HepG2 (cell line): ENCODE results near the gene SLCO3A1. TPM values are rescaled to one million over a fixed set of nuclear protein-coding genes. Genes with fewer than 3 reads are reported as not detected.

Experiments used
- ATAC-seq: fragments of 200-7000 bp; cut with Tn5 transposase; 3 replicates; pipeline ENCODE4 v1.9.1; 2020; ENCODE audit warnings: mild to moderate bottlenecking, moderate library complexity
- BruUV-seq: library from RNA; stranded (reverse); fragments of 400-500 nt; replicated peaks from 2 replicates; lab custom pipeline; 2021; lab: Mats Ljungman, UMichigan
- CTCF ChIA-PET: fragments of 300-600 bp; formaldehyde crosslinking; extraction: SDS; loops from one replicate; lab custom pipeline; 2021; ENCODE audit warnings: low total read pairs, inconsistent platforms, low intra/inter-chr PET ratio; lab: Yijun Ruan, JAX
- POLR2A ChIA-PET: fragments of 350-600 bp; sonication (Branson Sonifier 250); formaldehyde crosslinking; loops from one replicate; lab custom pipeline; 2020; ENCODE audit warnings: antibody characterized with exemption, inconsistent platforms; lab: Yijun Ruan, JAX
- DNase-seq: peaks from one replicate; pipeline ENCODE4 v3.0.0-alpha.2; 2015; ENCODE audit warnings: low spot score
- FAIRE-seq: peaks from 3 replicates; lab custom pipeline; 2011; peaks lifted over from hg19 to GRCh38; lab: Jason Lieb, UNC
- H2AFZ ChIP-seq: one replicate; pipeline ENCODE4 v1.6.1; 2011; ENCODE audit warnings: low read length, inconsistent platforms
- H3K27ac ChIP-seq: fragments of 300-600 bp; 3 replicates; pipeline ENCODE4 v1.8.0; 2011; ENCODE audit warnings: mixed run types, mild to moderate bottlenecking, mixed read lengths, low read length, inconsistent platforms; ENCODE audit not compliant: insufficient read depth; ENCODE audit errors: extremely low read length
- H3K27me3 ChIP-seq, 2 experiments: fragments of 200-600 bp in 1 of 2; 2 replicates in 1 of 2; 3 replicates in 1 of 2; pipeline versions ENCODE4 v1.6.0 to v1.8.0; 2011; ENCODE audit warnings: low read length in 2 of 2, mild to moderate bottlenecking in 2 of 2, moderate library complexity in 2 of 2, inconsistent platforms in 1 of 2; ENCODE audit not compliant: insufficient read depth in 2 of 2, control insufficient read depth in 1 of 2
- H3K36me3 ChIP-seq, 2 experiments: fragments of 200-600 bp in 1 of 2; replicated peaks in 1 of 2; 2 replicates in 1 of 2; 3 replicates in 1 of 2; pipeline versions ENCODE4 v1.5.1 to v1.8.0; 2011; ENCODE audit warnings: low read length in 2 of 2, inconsistent platforms in 1 of 2; ENCODE audit not compliant: insufficient read depth in 2 of 2, control insufficient read depth in 1 of 2
- H3K4me1 ChIP-seq: 2 replicates; pipeline ENCODE4 v1.5.1; 2012; ENCODE audit warnings: low read length, inconsistent platforms; ENCODE audit not compliant: insufficient read depth
- H3K4me2 ChIP-seq: 2 replicates; pipeline ENCODE4 v1.6.0; 2011; ENCODE audit warnings: low read depth, low read length, inconsistent platforms
- H3K4me3 ChIP-seq, 3 experiments: fragments of 200-600 bp in 1 of 3; sonication (generic), shearing (Covaris generic) in 1 of 3; replicated peaks in 1 of 3; 2 replicates each; pipeline ENCODE4 v1.5.1; 2011 to 2016; ENCODE audit warnings: low read length in 3 of 3, inconsistent platforms in 2 of 3, low read depth in 2 of 3, mild to moderate bottlenecking in 2 of 3, control low read depth in 1 of 3, mixed read lengths in 1 of 3; ENCODE audit not compliant: insufficient read depth in 1 of 3
- H3K79me2 ChIP-seq: one replicate; pipeline ENCODE4 v1.6.1; 2011; ENCODE audit warnings: low read length, inconsistent platforms; ENCODE audit not compliant: insufficient read depth
- H3K9ac ChIP-seq: 2 replicates; pipeline ENCODE4 v1.6.0; 2011; ENCODE audit warnings: mild to moderate bottlenecking, low read depth, low read length, inconsistent platforms; ENCODE audit not compliant: insufficient read depth
- H3K9me3 ChIP-seq: 2 replicates; pipeline ENCODE4 v1.5.1; 2012; ENCODE audit warnings: mild to moderate bottlenecking, low read length
- H4K20me1 ChIP-seq: 2 replicates; pipeline ENCODE4 v1.6.0; 2011; ENCODE audit warnings: inconsistent platforms, mild to moderate bottlenecking, low read length, moderate library complexity; ENCODE audit not compliant: insufficient read depth
- DNMT3B ChIP-seq: conservative IDR thresholded peaks from 2 replicates; pipeline ENCODE4 v1.6.1; 2016; ENCODE audit warnings: missing biosample characterization, control low read depth
- GLI4 ChIP-seq: sonication (generic); formaldehyde crosslinking; IDR thresholded peaks from 2 replicates; pipeline ENCODE4 v1.5.1; 2020; ENCODE audit warnings: missing genetic modification reagents, mild to moderate bottlenecking, moderate library complexity, borderline replicate concordance
- HOXA7 ChIP-seq: sonication (generic); formaldehyde crosslinking; IDR thresholded peaks from 2 replicates; pipeline ENCODE4 v1.8.1; 2022; ENCODE audit warnings: mild to moderate bottlenecking, missing genetic modification reagents, moderate library complexity
- KDM4B ChIP-seq: sonication (generic); formaldehyde crosslinking; IDR thresholded peaks from 2 replicates; pipeline ENCODE4 v1.4.0; 2020; ENCODE audit warnings: missing genetic modification reagents
- TCF7L2 ChIP-seq: IDR thresholded peaks from 2 replicates; pipeline ENCODE4 v1.6.1; 2011; ENCODE audit warnings: mild to moderate bottlenecking, low read depth, low read length, moderate library complexity
- ZNF816 ChIP-seq: sonication (generic); formaldehyde crosslinking; IDR thresholded peaks from 2 replicates; pipeline ENCODE4 v1.8.0; 2022; ENCODE audit warnings: missing genetic modification reagents, mild to moderate bottlenecking, borderline replicate concordance
- WGBS: methylation state at CpG from one replicate; pipeline ENCODE4 v1.1.6; 2017; ENCODE audit warnings: low lambda C conversion rate; 5-methylcytosine and 5-hydroxymethylcytosine counted together
- in situ Hi-C: cut with HindIII; loops from 2 replicates; pipeline ENCODE4 v1.10.0; 2017; ENCODE audit warnings: low pct_unique_long_range_greater_than_20kb; ENCODE audit not compliant: extremely low pct_ligation_motif_present
- intact Hi-C: fragments of 100-400 bp; cut with micrococcal nuclease; formaldehyde crosslinking; loops from one replicate; pipeline ENCODE4 v1.10.0; 2022; ENCODE audit not compliant: unreplicated experiment
- polyA plus RNA-seq, 8 experiments: library from polyadenylated mRNA; depleted of rRNA in 3 of 8; stranded (reverse) in 7 of 8; unstranded in 1 of 8; fragments of >200 nt; fragmentation: Illumina TruSeq in 4 of 8; extraction: Trizol in 4 of 8; gene quantifications; 2 replicates each; pipeline versions ENCODE4 v1.2.1 to v1.2.3, GENCODE V29; 2011 to 2016; ENCODE audit warnings: low read depth in 4 of 8, missing spikeins in 1 of 8, mixed read lengths in 1 of 8; ENCODE audit not compliant: insufficient read depth in 1 of 8
- total RNA-seq, 5 experiments: library from RNA; depleted of rRNA; stranded (reverse); fragments of >200 nt; fragmentation: Illumina TruSeq; extraction: Trizol; gene quantifications; 2 replicates each; pipeline ENCODE4 v1.2.3, GENCODE V29; 2016; ENCODE audit warnings: low read depth in 1 of 5
- TF ChIP-seq, protein P1 (sequence below): sonication (generic); formaldehyde crosslinking; IDR thresholded peaks from 2 replicates; pipeline ENCODE4 v1.4.0; 2020; ENCODE audit warnings: missing genetic modification reagents, borderline replicate concordance
- TF ChIP-seq, protein P2 (sequence below): sonication (generic); formaldehyde crosslinking; IDR thresholded peaks from 2 replicates; pipeline ENCODE4 v1.4.0; 2020; ENCODE audit warnings: missing genetic modification reagents, borderline replicate concordance
- TF ChIP-seq, protein P3 (sequence below): sonication (generic); formaldehyde crosslinking; conservative IDR thresholded peaks from 2 replicates; pipeline ENCODE4 v1.4.0; 2020; ENCODE audit warnings: missing genetic modification reagents
- TF ChIP-seq, protein P4 (sequence below): sonication (generic); formaldehyde crosslinking; IDR thresholded peaks from 2 replicates; pipeline ENCODE4 v1.9.0; 2022; ENCODE audit warnings: low read depth, missing genetic modification reagents

SLCO3A1 gene
- total and polyA plus RNA-seq, 2 of the 13 experiments (the other 11 are each of a cell fraction or from before 2014, with no cell fraction given) = 0.02 TPM; not detected in 1

DNA sequence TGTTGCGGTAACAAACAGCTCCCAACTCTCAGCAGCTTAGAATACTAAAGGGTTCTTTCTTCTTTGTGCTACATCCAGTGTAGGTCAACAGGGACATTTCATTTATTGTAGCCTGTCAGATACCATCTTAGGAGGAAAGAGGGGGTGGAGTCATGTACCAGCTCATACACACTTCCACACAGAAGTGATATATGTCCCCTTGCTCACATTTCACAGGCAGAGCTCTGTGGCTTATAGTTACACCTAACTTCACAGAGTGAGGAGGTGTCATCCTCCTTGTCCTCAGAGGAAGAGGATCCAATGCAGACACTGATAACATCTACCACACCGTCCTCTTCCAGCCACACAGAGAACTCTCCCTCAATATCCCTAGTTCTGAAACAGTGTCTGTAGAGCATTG is 247.2 kb downstream of the SLCO3A1 start:
- H3K79me2 ChIP-seq = no peaks in the 10 kb centered on the region
- no peak for DNase-seq
- TF ChIP-seq TCF7L2 (no peak), GLI4 (CRISPR knock-in tag) (no peak), HOXA7 (CRISPR knock-in tag) (no peak), DNMT3B (CRISPR knock-in tag) (no peak), ZNF816 (no peak), KDM4B (CRISPR knock-in tag) (no peak)
- TF ChIP-seq, protein P1, sequence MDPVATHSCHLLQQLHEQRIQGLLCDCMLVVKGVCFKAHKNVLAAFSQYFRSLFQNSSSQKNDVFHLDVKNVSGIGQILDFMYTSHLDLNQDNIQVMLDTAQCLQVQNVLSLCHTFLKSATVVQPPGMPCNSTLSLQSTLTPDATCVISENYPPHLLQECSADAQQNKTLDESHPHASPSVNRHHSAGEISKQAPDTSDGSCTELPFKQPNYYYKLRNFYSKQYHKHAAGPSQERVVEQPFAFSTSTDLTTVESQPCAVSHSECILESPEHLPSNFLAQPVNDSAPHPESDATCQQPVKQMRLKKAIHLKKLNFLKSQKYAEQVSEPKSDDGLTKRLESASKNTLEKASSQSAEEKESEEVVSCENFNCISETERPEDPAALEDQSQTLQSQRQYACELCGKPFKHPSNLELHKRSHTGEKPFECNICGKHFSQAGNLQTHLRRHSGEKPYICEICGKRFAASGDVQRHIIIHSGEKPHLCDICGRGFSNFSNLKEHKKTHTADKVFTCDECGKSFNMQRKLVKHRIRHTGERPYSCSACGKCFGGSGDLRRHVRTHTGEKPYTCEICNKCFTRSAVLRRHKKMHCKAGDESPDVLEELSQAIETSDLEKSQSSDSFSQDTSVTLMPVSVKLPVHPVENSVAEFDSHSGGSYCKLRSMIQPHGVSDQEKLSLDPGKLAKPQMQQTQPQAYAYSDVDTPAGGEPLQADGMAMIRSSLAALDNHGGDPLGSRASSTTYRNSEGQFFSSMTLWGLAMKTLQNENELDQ (CRISPR knock-in tag) = no peak
- TF ChIP-seq, protein P2, sequence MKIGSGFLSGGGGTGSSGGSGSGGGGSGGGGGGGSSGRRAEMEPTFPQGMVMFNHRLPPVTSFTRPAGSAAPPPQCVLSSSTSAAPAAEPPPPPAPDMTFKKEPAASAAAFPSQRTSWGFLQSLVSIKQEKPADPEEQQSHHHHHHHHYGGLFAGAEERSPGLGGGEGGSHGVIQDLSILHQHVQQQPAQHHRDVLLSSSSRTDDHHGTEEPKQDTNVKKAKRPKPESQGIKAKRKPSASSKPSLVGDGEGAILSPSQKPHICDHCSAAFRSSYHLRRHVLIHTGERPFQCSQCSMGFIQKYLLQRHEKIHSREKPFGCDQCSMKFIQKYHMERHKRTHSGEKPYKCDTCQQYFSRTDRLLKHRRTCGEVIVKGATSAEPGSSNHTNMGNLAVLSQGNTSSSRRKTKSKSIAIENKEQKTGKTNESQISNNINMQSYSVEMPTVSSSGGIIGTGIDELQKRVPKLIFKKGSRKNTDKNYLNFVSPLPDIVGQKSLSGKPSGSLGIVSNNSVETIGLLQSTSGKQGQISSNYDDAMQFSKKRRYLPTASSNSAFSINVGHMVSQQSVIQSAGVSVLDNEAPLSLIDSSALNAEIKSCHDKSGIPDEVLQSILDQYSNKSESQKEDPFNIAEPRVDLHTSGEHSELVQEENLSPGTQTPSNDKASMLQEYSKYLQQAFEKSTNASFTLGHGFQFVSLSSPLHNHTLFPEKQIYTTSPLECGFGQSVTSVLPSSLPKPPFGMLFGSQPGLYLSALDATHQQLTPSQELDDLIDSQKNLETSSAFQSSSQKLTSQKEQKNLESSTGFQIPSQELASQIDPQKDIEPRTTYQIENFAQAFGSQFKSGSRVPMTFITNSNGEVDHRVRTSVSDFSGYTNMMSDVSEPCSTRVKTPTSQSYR (CRISPR knock-in tag) = no peak
- TF ChIP-seq, protein P3, sequence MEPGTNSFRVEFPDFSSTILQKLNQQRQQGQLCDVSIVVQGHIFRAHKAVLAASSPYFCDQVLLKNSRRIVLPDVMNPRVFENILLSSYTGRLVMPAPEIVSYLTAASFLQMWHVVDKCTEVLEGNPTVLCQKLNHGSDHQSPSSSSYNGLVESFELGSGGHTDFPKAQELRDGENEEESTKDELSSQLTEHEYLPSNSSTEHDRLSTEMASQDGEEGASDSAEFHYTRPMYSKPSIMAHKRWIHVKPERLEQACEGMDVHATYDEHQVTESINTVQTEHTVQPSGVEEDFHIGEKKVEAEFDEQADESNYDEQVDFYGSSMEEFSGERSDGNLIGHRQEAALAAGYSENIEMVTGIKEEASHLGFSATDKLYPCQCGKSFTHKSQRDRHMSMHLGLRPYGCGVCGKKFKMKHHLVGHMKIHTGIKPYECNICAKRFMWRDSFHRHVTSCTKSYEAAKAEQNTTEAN (CRISPR knock-in tag) = no peak
- TF ChIP-seq, protein P4, sequence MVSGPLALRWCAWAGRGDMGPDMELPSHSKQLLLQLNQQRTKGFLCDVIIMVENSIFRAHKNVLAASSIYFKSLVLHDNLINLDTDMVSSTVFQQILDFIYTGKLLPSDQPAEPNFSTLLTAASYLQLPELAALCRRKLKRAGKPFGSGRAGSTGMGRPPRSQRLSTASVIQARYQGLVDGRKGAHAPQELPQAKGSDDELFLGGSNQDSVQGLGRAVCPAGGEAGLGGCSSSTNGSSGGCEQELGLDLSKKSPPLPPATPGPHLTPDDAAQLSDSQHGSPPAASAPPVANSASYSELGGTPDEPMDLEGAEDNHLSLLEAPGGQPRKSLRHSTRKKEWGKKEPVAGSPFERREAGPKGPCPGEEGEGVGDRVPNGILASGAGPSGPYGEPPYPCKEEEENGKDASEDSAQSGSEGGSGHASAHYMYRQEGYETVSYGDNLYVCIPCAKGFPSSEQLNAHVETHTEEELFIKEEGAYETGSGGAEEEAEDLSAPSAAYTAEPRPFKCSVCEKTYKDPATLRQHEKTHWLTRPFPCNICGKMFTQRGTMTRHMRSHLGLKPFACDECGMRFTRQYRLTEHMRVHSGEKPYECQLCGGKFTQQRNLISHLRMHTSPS (CRISPR knock-in tag) = no peak
- ATAC-seq = no peak
- FAIRE-seq = no peak
- no peaks in the 10 kb centered on the region for H3K36me3 ChIP-seq
- no peak overlapping the region for H3K27ac ChIP-seq
- no peaks in the 10 kb centered on the region for H3K4me1 ChIP-seq
- no peak overlapping the region for H3K4me3 ChIP-seq
- intact Hi-C loops = no loop called here
- 46% methylated on average over 2 of the region's 2 CpGs for WGBS
- no peaks in the 10 kb centered on the region for H3K9me3 ChIP-seq
- peaks cover 3 to 27% of the 10 kb centered on the region in 2 experiments; a peak in 4 of 5 replicates for H3K27me3 ChIP-seq
- no TSS peak for BruUV-seq
- ChIA-PET CTCF (no interaction called here), POLR2A (no interaction called here)
- no peaks in the 10 kb centered on the region for H4K20me1 ChIP-seq
- H2AFZ ChIP-seq = no peak overlapping the region
- no peak overlapping the region for H3K4me2 ChIP-seq
- H3K9ac ChIP-seq = no peak overlapping the region
- in situ Hi-C loops = no loop called here
